HAP-1 (cell line): ENCODE measurements around the gene PDCD4.

ENCODE experiments used
- DNase-seq, 2 experiments: peaks; one replicate each; pipeline ENCODE4 v3.0.0-alpha.2; 2016 to 2020; ENCODE audit warnings: low spot score in 2 of 2
- H3K27me3 ChIP-seq: fragments of 250-450 bp; sonication (Bioruptor Pico); 2 replicates; pipeline ENCODE4 v1.5.1; 2020; ENCODE audit warnings: low read depth, mild to moderate bottlenecking, moderate library complexity
- H3K36me3 ChIP-seq: fragments of 250-450 bp; sonication (Bioruptor Pico); replicated peaks from 2 replicates; pipeline ENCODE4 v1.5.1; 2020; ENCODE audit warnings: mild to moderate bottlenecking
- H3K4me1 ChIP-seq: fragments of 250-450 bp; sonication (Bioruptor Pico); 2 replicates; pipeline ENCODE4 v1.5.1; 2020; ENCODE audit warnings: mild to moderate bottlenecking
- H3K4me3 ChIP-seq: fragments of 250-450 bp; sonication (Bioruptor Pico); 2 replicates; pipeline ENCODE4 v1.5.1; 2020; ENCODE audit warnings: mild to moderate bottlenecking, moderate library complexity
- H3K9me3 ChIP-seq: fragments of 250-450 bp; sonication (Bioruptor Pico); 2 replicates; pipeline ENCODE4 v1.5.1; 2020; ENCODE audit warnings: mild to moderate bottlenecking, moderate library complexity
- in situ Hi-C: fragments of 300-500 bp; cut with MboI; formaldehyde crosslinking; loops from 3 replicates; pipeline ENCODE4 v1.14.3; 2020; ENCODE audit warnings: low sequenced_read_pairs, inconsistent platforms, mixed read lengths

PDCD4 gene

DNA sequence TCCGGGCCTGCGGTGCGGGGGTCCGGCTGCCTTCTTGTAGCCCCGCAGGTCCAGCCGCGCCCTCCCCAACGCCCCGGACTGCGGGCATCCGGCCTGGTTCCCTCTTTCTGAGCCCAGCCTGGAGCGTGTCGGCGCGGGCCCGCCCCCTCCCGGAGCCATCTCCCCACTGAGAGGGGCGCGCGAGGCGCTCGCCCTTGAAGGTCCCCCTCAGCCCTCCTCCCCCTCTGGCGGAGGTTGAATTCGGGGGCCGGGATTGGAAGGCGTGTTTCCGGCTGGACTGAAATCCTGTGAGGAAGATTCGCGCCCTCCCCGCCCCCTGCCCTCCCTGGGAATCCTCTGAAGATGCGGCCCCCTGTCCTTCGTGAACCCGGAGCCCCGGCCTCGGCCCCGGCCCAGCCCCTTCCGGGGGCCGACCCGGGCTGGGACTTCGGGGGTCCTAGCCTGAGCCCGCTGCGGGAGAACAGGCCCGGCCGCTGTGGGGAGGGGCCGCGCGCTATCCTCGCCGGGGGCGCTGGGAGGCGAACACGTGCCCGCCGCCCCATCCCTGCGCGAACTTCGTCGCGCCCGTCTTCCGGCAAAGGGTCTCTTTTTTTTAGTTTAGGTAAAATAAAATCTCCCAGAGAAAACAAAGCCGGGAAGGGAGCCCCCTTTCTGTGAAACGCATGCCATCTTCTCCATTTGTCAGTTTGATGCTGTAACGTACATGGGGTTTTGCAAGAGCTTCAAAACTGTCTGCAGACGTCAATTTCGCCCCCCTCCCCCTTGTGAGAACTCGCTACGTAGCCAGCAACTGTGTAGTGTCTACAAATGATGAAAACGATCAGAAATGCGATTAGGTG, 636 bp downstream of the PDCD4 start:
- Histone ChIP-seq H3K36me3 (no peaks in the 10 kb centered on the region), H3K9me3 (no peaks in the 10 kb centered on the region), H3K27me3 (no peaks in the 10 kb centered on the region; the same call in 1 of the 2 replicates), H3K4me3 (peak overlapping the region; percentile 58), H3K4me1 (peaks cover 21% of the 10 kb centered on the region)
- peak; percentile 62 to 85 for DNase-seq
- in situ Hi-C loops = no loop called here

DNA sequence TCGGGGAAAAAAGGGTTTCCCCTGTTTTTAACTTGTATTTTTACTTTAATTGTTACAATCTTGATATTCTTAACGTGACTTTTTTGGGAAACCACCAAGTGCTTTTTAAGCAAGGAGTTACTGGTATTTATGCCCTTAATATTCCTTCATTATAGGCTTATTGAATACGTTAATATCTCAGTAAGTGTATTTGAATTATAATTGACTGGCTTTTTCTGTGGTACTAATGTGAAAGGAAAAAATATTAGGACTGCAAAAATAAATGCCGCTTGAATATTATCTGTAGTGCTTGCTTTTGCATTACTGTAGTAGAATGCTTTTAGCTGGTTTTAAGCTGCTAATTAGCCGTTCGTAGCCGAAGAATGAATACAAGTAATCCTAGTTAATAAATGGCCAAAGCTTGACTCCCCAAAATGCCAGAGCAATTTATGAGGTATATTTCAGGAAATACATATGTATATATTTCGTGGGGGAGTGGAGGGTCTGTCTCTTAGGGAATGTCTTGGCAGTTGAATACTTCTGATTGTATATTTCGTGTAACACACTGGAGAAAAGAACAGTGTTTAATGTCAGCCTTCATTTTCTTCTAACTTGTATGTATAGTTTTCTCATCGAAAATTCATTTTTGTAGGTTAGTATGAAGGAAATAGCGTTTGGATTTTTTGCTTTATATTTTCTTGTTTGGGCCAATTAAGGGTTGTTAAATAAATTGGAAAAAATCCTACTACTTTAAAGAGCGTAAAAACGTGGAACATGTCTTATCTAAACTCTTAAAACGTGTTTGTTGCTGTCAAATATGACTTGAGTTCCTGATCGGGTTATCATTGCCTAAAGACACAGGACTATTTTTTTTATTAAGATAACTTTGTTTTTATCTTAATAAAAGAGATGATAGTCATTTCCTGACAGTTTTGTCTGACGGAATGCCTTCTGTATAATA, 1.5 kb downstream of the PDCD4 start:
- in situ Hi-C loops = no loop called here
- Histone ChIP-seq H3K27me3 (no peaks in the 10 kb centered on the region), H3K9me3 (no peaks in the 10 kb centered on the region), H3K36me3 (no peaks in the 10 kb centered on the region; the same call in 1 of the 2 replicates), H3K4me1 (peaks cover 21% of the 10 kb centered on the region), H3K4me3 (peak overlapping the region; percentile 58)
- peak in 1 of 2 experiments; percentile 75 for DNase-seq

DNA sequence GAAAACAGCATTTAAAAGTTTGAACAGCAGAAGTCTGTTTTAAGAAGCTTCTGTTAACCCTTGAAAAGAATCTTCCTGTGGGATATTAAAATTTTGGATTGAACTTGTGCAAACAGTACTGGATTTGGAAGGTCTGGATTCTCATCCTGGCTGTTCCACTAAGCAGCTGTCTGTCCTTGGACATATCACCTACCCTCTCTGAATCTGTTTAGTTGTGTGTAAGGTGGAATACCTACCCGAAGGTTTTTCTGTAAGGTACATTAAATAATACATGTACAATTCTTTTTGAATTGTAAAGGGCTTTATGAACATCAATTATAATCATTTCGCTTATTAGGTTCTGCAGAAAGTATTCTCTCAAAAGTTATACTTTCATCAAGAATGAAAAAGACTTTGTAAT, 2.2 kb downstream of the PDCD4 start:
- Histone ChIP-seq H3K9me3 (no peaks in the 10 kb centered on the region), H3K4me1 (peaks cover 21% of the 10 kb centered on the region), H3K36me3 (no peaks in the 10 kb centered on the region; the same call in 1 of the 2 replicates), H3K4me3 (peak overlapping the region; percentile 58), H3K27me3 (no peaks in the 10 kb centered on the region)
- no peak for DNase-seq
- in situ Hi-C loops = no loop called here

DNA sequence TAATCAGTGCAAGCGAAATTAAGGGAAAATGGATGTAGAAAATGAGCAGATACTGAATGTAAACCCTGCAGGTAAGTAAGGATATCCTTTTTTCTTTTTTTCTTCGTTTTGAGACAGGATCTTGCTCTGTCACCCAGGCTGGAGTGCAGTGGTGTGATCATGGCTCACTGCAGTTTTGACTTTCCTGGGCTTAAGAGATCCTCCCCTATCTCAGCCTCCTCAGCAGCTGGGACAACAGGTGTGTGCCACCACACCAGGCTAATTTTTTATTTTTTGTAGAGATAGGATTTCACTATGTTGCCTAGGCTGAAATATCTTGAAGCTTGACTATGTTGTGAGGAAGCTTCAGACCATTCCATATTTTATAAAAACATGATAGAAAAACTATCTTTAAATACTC, 4.3 kb downstream of the PDCD4 start:
- no peak overlapping the region for H3K4me3 ChIP-seq
- DNase-seq = no peak
- H3K9me3 ChIP-seq = no peaks in the 10 kb centered on the region
- no peaks in the 10 kb centered on the region; the same call in 1 of the 2 replicates for H3K36me3 ChIP-seq
- in situ Hi-C loops = loop anchor here (25.0 kb wide), 1 partner anchor 264 kb away; no protein-coding TSS in a partner anchor
- H3K27me3 ChIP-seq = no peaks in the 10 kb centered on the region
- H3K4me1 ChIP-seq = peaks cover 17% of the 10 kb centered on the region

DNA sequence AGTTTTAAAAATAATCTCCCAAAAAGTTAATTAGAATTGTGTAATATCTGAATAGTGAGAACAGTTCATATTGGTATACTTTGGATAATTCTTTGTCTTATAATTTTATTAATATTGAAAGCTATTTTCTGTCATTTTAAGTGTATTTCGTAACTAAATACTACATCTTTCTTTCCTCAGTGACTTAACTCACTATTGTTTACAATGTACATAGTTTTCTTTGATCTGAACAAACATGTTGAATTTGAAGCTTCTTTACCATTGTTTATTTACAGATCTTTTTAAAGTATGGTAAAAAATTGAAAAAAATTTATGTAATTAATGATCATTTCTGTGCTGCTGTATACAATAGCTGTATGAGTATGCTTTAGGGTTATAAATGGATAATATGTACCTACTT, 5.1 kb downstream of the PDCD4 start:
- H3K4me1 ChIP-seq = peaks cover 13% of the 10 kb centered on the region
- no peaks in the 10 kb centered on the region for H3K27me3 ChIP-seq
- in situ Hi-C loops = loop anchor here (25.0 kb wide), 1 partner anchor 264 kb away; no protein-coding TSS in a partner anchor
- H3K4me3 ChIP-seq = no peak overlapping the region
- no peak for DNase-seq
- H3K36me3 ChIP-seq = no peaks in the 10 kb centered on the region; the same call in none of the 2 replicates
- no peaks in the 10 kb centered on the region for H3K9me3 ChIP-seq

DNA sequence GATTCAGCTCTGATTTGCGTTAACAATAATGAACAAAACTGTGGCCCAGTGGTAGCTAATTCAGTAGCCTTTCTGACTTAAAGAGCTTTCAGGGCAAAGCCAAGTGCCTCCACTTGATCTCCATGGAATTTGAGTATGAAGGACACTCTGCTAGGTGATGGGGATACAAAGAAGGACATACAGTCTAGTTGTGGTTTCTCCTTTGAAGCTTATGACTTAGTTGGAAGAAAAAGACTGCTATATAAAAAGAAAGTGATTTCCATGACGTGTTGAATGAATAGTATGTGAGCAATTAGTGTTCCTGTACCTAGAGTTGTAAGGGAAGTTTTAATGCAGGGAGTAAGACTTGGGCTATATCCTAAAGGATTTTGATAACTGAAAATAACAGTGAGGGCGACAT, 8.3 kb downstream of the PDCD4 start:
- in situ Hi-C loops = loop anchor here (25.0 kb wide), 1 partner anchor 268 kb away; no protein-coding TSS in a partner anchor
- Histone ChIP-seq H3K36me3 (no peaks in the 10 kb centered on the region; the same call in none of the 2 replicates), H3K27me3 (no peaks in the 10 kb centered on the region), H3K4me3 (no peak overlapping the region), H3K4me1 (no peaks in the 10 kb centered on the region), H3K9me3 (no peaks in the 10 kb centered on the region)
- no peak for DNase-seq

DNA sequence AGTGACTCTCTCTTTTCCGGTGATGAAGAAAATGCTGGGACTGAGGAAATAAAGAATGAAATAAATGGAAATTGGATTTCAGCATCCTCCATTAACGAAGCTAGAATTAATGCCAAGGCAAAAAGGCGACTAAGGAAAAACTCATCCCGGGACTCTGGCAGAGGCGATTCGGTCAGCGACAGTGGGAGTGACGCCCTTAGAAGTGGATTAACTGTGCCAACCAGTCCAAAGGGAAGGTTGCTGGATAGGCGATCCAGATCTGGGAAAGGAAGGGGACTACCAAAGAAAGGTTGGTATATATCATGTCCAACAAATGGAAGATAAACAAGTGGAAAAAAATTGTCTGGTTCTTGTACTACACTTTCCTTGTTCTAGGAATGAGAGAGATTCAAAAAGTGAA, 9.5 kb downstream of the PDCD4 start:
- no peak overlapping the region for H3K4me3 ChIP-seq
- DNase-seq = no peak
- H3K4me1 ChIP-seq = no peaks in the 10 kb centered on the region
- H3K9me3 ChIP-seq = no peaks in the 10 kb centered on the region
- in situ Hi-C loops = loop anchor here (25.0 kb wide), 1 partner anchor 269 kb away; no protein-coding TSS in a partner anchor
- H3K27me3 ChIP-seq = no peaks in the 10 kb centered on the region
- H3K36me3 ChIP-seq = no peaks in the 10 kb centered on the region; the same call in none of the 2 replicates

DNA sequence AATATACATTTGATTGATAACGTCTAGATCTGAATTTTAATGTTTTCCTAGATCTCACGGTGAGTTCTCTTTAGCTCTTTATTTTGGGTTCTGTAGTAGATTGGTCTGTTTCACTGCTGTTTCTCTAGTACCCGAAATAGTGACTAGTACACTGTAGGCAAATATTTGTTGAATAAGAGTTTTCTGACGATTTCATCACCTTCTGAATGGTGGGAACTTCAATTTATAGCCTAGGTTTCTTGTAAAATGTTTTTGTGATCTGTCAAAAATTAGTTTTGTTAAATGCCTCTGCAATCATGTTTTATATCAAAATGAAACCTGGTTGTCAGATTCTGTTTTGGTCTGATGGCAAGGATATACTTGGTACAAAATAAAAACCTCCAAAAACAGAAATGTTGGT, 10.2 kb downstream of the PDCD4 start:
- no peak for DNase-seq
- Histone ChIP-seq H3K9me3 (no peaks in the 10 kb centered on the region), H3K4me3 (no peak overlapping the region), H3K4me1 (no peaks in the 10 kb centered on the region), H3K27me3 (no peaks in the 10 kb centered on the region), H3K36me3 (no peaks in the 10 kb centered on the region; the same call in none of the 2 replicates)
- in situ Hi-C loops = loop anchor here (25.0 kb wide), 1 partner anchor 270 kb away; no protein-coding TSS in a partner anchor

DNA sequence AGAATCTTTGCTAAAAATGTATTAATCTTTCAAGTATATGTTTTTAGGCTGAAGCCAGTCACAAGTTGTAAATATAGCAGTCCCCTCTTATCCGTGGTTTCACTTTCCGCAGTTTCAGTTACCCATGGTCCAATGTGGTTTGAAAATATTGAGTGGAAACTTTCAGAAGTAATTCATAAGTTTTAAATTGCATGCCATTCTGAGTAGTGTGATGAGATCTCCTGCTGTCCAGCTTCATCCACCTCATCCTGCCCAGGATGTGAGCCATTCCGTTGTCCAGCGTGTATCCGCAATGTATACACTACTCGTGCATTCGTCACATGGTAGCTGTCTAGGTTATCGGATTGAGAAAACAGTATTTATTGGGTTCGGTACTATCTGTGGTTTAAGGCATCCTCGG, 12.2 kb downstream of the PDCD4 start:
- Histone ChIP-seq H3K4me3 (no peak overlapping the region), H3K36me3 (no peaks in the 10 kb centered on the region; the same call in none of the 2 replicates)

DNA sequence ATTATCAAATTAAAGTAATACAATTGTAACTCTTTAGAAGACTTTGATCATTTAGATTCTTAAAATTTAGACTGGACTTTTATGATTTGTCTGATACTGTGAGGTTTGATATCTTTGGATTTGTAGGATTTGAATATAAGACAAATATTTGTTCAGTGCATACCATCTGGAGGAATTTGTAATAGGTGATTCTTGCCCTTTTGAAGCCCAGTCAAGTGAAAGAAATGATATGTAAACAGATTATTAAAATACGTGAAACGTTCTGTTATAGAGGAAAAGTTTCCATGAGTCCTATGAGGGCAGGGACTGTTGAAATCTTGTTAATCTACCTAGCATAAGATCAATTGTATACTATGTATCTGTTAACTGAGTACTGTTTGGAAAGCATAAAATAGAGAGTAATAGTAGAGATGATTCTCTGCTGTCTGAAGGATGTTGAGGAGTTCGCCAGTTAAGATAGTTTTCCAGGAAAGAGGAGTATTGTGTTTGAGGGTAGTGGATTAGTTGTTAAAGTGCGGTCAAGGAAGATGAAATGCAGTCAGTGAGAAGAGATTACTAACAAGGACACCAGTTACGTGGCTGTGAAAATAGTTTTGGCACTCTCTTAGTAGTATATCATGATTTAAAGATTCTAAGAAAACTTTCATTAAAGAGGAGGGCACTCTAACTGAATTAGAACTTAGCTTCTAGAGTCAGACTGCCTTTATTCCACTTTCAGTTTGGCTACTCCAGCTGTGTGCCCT, 14.4 kb downstream of the PDCD4 start:
- H3K36me3 ChIP-seq = no peaks in the 10 kb centered on the region; the same call in none of the 2 replicates
- no peak for DNase-seq

More for the DNA sequence above, 12.2 kb downstream of the PDCD4 start:
- no peak for DNase-seq
- in situ Hi-C loops = loop anchor here (25.0 kb wide), 1 partner anchor 272 kb away; no protein-coding TSS in a partner anchor
- no peaks in the 10 kb centered on the region for H3K4me1 ChIP-seq
- H3K9me3 ChIP-seq = no peaks in the 10 kb centered on the region
- no peaks in the 10 kb centered on the region for H3K27me3 ChIP-seq

DNA sequence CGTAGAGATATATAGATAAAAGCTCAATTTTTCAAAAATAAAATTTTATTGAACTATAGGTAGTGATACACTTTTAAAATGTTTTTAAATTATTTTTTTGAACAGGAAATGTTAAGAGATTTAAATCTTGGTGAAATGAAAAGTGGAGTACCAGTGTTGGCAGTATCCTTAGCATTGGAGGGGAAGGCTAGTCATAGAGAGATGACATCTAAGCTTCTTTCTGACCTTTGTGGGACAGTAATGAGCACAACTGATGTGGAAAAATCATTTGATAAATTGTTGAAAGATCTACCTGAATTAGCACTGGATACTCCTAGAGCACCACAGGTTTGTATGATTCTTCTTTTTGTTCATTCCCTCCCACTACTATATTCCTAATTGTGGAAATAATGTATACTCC, 15.8 kb downstream of the PDCD4 start:
- no peaks in the 10 kb centered on the region; the same call in 1 of the 2 replicates for H3K36me3 ChIP-seq
- H3K4me3 ChIP-seq = no peak overlapping the region
- no peaks in the 10 kb centered on the region for H3K9me3 ChIP-seq
- DNase-seq = no peak
- in situ Hi-C loops = loop anchor here (25.0 kb wide), 1 partner anchor 275 kb away; no protein-coding TSS in a partner anchor
- H3K27me3 ChIP-seq = no peaks in the 10 kb centered on the region
- H3K4me1 ChIP-seq = no peaks in the 10 kb centered on the region

More for the DNA sequence above, 14.4 kb downstream of the PDCD4 start:
- Histone ChIP-seq H3K4me1 (no peaks in the 10 kb centered on the region), H3K27me3 (no peaks in the 10 kb centered on the region), H3K9me3 (no peaks in the 10 kb centered on the region), H3K4me3 (no peak overlapping the region)
- in situ Hi-C loops = loop anchor here (25.0 kb wide), 1 partner anchor 274 kb away; no protein-coding TSS in a partner anchor

DNA sequence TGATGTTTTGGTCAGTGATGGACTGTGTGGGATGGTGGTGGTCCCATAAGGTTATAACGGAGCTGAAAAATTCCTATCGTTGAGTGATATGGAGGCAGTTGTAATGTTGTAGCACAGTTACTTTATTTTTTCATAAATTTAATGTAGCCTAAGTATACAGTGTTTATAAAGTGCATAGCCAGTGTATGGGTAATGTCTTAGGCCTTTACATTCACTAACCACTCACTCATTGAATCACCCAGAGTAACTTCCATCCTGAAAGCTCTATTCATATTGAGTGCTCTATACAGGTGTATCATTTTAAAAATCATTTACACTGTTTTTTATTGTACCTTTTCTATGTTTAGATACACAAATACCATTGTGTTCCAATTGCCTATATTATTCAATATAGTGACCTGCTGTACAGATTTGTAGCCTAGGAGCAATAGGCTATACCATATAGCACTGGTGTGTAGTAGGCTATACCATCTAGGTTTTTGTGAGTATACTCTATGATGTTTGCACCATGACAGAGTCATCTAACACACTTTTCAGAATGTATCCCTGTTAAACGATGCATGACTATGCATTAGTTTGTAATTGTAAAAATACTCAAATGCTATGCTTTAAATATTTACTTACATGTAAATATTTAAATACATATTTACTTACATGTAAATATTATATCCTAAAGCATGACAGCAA, 21.0 kb downstream of the PDCD4 start:
- Histone ChIP-seq H3K4me3 (no peak overlapping the region), H3K4me1 (peaks cover 8% of the 10 kb centered on the region; the same call in 1 of the 2 replicates), H3K36me3 (no peaks in the 10 kb centered on the region; the same call in 1 of the 2 replicates), H3K27me3 (no peaks in the 10 kb centered on the region), H3K9me3 (no peaks in the 10 kb centered on the region)
- DNase-seq = no peak
- in situ Hi-C loops = loop anchor here (25.0 kb wide), 1 partner anchor 280 kb away; no protein-coding TSS in a partner anchor
